Measurements from ENCODE around the gene REG3G.

GRCh38 chr2:78994789-78995188, 30.7 kb upstream of the REG3G start:
- TF ChIP-seq, protein P1, sequence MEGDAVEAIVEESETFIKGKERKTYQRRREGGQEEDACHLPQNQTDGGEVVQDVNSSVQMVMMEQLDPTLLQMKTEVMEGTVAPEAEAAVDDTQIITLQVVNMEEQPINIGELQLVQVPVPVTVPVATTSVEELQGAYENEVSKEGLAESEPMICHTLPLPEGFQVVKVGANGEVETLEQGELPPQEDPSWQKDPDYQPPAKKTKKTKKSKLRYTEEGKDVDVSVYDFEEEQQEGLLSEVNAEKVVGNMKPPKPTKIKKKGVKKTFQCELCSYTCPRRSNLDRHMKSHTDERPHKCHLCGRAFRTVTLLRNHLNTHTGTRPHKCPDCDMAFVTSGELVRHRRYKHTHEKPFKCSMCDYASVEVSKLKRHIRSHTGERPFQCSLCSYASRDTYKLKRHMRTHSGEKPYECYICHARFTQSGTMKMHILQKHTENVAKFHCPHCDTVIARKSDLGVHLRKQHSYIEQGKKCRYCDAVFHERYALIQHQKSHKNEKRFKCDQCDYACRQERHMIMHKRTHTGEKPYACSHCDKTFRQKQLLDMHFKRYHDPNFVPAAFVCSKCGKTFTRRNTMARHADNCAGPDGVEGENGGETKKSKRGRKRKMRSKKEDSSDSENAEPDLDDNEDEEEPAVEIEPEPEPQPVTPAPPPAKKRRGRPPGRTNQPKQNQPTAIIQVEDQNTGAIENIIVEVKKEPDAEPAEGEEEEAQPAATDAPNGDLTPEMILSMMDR (IDR thresholded peaks at IDR 0.05), result no peak
- no peak for TF ChIP-seq POLR2A (IDR thresholded peaks at IDR 0.05)

Measured in Peyer's patch (tissue), 4 donors.